GM19193 (cell line): Measurements from ENCODE around the gene ABTB2.

Experiments used
- POLR2A ChIP-seq: IDR thresholded peaks from 4 replicates; pipeline ENCODE4 v1.6.1; 2011; ENCODE audit not compliant: insufficient read depth, insufficient read length; ENCODE audit errors: extremely low read depth

Gene ABTB2

GRCh38 chr11:34302046-34302921 is 55.5 kb downstream of the ABTB2 start:
- no peak for TF ChIP-seq POLR2A

DNA sequence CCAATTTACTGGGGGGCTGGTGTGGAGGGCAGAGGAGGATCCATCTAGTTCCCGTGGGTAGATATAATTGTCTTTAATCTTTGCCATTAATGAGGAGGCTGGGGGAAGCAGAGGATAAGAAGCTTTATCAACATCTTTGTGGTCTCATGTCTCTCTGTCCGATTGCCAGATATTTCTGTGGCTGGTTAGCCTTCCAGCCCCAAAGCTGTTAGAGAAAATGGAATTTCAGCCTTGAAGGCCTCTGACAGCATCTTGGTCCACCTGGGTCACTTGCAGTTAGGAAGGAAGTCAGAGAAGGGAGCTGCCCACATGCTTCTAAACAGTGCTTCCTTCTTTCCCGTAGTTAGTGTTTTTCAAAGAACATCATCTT is 56.9 kb downstream of the ABTB2 start:
- TF ChIP-seq POLR2A = no peak

- TF ChIP-seq POLR2A = no peak
Observed at GRCh38 chr11:34300026-34300925, 57.5 kb downstream of the ABTB2 start.

- TF ChIP-seq POLR2A = no peak
Observed at GRCh38 chr11:34299284-34299972, 58.4 kb downstream of the ABTB2 start.

GRCh38 chr11:34298871-34299270 is 58.9 kb downstream of the ABTB2 start:
- TF ChIP-seq POLR2A = no peak

DNA sequence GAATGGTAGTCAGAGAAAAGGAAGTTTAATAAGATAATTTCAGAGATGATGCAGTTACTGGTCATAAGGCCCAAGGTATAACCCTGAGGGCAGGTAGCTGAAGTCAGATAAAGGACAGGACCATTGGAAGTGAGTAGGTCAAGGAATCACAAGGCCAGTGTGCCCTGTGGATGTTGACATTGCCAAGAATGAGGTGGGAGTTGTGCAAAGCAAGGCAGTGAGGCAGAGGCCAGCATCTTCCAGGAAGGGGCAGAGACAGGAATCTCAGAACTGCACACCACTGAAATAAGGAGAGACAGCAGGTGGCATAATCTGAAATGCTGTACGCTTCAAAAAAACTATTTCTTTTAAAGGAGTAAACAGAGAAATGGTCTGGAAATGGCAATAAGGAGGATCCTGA is 61.4 kb downstream of the ABTB2 start:
- TF ChIP-seq POLR2A = no peak

DNA sequence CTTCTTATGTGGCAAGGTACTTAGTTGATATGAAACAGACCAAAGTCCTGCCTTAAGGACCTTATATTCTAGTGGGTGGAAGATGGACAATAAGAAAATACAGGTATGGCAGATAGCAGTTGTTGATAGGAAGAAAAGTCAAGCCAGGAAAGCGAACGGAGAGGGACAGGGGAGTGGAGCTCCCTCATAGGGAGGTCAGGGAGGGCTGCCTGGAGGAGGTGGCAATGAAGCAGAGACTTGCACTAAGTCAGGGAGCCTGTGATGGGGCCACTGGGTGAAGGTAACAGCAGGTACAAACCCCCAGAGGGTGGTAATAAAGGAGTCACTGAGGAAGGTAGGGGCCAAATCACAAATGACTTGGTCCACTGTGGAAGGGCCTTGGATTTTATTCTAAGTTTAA is 65.3 kb downstream of the ABTB2 start:
- TF ChIP-seq POLR2A = no peak

DNA sequence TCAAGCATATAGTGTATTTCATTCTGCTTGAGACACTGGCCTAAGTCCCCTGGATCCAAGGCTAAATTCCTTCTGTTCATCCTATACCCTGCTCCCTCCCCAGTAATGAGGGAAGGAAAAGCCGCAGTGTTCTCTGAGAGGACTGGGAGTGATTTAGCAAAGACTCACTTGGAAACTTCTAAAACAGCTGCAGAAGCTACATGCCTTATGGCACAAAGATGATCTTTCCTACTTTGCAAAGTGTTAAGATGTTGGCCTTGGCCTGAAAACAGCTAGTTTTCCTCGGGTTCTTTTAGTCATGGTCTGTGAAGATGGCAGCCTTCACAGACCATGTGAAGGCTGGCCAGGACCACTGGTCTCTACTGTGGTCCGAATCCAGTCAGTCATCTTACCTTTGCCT is 65.7 kb downstream of the ABTB2 start:
- no peak for TF ChIP-seq POLR2A

DNA sequence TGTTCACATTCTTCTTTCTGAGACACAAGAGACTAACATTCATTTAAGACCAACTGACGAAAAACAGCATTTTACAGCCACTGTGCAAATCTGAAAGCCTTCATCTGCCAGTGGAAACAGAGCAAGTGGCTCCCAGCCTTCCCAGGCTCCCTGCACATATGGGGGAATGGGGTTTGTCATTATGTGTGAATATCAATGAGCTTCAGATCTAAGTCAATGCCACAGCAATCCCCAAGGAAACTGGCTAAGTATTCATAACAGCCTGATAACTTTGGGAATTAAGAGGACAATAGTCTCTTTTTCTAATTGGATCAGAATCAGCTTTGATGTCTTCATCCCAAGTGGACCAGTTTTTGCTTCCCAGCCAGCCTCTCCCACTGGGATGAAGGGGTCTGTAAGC is 66.9 kb downstream of the ABTB2 start:
- TF ChIP-seq POLR2A = no peak

DNA sequence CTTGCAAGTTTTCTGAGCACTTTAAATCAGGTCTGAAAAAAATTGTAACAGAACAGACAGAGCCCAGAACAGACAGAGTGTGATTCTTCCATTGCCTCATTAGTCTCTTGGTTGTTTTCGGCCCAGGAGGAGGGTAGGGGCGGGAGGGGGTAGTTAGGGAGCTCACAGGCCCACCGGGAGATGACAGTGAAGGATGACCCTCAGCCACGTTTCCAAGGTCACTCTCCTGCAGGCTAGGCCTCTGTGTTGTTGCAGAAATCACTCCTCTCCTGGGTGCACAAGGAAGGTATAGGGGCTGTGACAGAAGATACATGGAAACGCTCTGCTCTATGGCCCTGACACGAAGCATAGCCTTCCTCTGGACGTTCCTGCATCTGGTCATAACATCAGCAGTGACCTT is 69.3 kb downstream of the ABTB2 start:
- TF ChIP-seq POLR2A = no peak

GRCh38 chr11:34284811-34285481 is 72.9 kb downstream of the ABTB2 start:
- no peak for TF ChIP-seq POLR2A

GRCh38 chr11:34284156-34284555 is 73.7 kb downstream of the ABTB2 start:
- no peak for TF ChIP-seq POLR2A

GRCh38 chr11:34280945-34281872 is 76.6 kb downstream of the ABTB2 start:
- TF ChIP-seq POLR2A = no peak
